DMS 273 (cell line): ENCODE measurements around the gene KRTAP9-4.
A peak's percentile ranks its signal among the peaks of the same experiment; 100 is the strongest.
"Not testable (repeated sequence)": the region's sequence is repeated elsewhere in the genome, so short reads cannot be mapped to it uniquely, and the experiment has no call there.

Source experiments
- DNase-seq: peaks from one replicate; lab custom pipeline; 2025; ENCODE audit not compliant: unreplicated experiment; lab: John Stamatoyannopoulos, UW

The KRTAP9-4 gene, protein sequence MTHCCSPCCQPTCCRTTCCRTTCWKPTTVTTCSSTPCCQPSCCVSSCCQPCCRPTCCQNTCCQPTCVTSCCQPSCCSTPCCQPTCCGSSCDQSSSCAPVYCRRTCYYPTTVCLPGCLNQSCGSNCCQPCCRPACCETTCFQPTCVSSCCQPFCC

DNA sequence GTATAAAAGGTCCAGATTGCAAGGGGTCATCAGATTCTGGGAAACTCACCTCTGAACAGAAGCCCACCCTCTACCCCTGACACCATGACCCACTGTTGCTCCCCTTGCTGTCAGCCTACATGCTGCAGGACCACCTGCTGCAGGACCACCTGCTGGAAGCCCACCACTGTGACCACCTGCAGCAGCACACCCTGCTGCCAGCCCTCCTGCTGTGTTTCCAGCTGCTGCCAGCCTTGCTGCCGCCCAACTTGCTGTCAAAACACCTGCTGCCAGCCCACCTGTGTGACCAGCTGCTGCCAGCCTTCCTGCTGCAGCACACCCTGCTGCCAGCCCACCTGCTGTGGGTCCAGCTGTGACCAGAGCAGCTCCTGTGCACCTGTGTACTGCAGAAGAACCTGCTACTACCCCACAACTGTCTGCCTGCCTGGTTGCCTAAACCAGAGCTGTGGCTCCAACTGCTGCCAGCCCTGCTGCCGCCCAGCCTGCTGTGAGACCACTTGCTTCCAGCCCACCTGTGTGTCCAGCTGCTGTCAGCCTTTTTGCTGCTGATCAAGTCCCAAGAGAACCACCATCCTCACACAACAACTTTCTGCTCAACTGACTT, at the start of gene KRTAP9-4:
TSS of gene KRTAP9-4 (plus strand) at position 51 of the 604 bp plus-strand sequence. CDS start at position 85, 34 bp downstream.
- DNase-seq: not testable (repeated sequence)

DNA sequence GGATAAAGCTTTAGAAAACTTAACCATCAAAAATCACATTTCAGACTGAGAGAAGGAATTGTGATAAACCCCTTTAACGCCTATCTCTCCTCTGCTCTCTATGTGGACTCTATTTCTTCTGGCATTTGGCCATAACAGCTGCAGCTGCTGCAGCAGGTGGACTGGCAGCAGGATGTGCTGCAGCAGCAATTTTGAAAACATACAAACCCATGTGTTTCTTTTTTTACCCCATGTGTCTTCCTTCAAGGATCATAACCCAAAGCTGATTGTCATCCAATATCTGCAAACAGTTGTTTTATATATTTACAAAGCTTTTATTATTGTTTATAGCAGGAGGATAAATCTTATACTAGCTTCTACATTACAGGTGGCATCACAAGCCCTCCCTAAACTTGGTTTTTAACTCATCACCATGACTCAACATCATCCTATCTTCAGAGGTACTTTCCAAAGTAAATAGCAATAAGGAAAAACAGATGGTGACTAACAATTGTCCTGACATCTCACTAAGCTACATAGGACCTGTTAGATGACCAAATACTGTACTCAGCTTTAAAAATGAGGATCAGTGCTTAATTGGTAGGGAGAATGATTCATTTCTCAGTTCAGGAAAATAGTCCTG, 37.5 kb upstream of the KRTAP9-4 start:
- DNase-seq: peak; percentile 12

DNA sequence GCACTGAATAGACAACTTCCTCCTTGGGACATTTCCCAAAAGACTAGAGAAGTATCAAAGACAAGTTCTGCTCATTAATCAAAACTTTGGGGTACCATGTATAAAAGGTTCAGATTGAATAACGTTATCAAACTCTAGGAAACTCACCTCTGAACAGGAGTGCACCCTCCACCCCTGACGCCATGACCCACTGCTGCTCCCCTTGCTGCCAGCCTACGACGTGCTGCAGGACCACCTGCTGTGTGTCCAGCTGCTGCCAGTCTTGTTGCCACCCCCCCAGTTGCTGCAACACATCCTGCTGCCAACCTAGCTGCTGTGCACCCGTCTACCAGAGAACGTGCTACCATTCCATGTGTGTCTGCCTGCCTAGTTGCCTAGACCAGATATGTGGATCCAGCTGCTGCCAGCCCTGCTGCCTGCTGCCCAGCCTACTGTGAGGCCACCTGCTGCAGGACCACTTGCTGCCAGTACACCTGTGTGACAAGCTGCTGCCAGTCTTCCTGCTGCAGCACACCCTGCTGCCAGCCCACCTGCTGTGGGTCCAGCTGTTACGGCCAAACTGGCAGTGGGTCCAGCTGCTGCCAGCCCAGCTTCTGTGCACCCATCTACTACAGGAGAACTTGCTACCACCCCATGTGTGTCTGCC, 36.8 kb upstream of the KRTAP9-4 start:
- peak; percentile 71 for DNase-seq

DNA sequence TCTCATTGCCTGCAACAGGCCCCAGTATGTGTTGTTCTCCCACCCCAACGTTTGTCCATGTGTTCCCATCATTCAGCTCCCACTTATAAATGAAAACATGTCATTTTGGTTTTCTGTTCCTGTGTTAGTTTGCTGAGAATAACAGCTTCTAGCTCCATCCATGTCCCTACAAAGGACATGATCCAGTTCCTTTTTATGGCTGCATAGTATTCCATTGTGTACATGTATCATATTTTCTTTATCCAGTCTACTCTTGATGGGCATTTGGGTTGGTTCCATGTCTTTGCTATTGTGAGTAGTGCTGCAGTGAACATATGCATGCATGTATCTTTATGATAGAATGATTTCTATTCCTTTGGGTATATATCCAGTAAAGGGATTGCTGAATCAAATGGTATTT, 33.8 kb upstream of the KRTAP9-4 start:
- no peak for DNase-seq

DNA sequence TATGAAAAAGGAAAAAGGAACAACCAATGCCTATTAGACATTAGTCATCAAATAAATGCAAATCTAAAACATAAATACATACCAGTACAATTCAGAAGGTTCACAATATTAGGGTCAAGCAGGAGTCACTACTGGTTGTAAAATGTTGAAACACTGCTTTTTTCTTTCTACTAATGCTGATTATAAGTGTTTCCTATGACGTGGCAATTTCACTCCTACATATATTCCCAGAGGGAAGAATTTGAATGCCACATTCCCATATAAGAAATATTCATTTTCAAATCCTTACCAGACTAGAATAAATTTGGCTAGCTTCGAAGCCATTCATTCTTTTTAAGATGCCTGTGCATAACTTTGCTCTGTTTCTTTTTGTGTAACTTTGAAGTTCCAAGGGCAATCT, 25.7 kb upstream of the KRTAP9-4 start:
- DNase-seq: no peak

DNA sequence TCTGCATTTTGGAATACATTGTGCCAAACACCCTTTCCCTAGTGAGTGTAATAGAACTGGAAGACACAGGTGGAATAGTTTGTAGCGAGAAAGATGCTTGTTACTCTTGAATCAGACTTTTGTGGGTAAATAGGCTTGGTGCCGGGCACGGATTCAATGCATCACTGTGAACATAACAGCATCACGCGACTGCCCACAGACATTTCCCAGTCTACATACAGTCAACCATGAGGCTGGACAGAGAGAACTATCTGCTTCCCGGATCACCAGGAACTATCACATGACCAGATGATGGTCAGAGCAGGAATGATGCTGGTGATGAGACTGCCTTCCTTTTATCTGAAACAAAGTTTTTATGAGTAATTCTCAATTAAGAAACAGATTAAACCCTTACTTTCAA, 23.4 kb upstream of the KRTAP9-4 start:
- no peak for DNase-seq

DNA sequence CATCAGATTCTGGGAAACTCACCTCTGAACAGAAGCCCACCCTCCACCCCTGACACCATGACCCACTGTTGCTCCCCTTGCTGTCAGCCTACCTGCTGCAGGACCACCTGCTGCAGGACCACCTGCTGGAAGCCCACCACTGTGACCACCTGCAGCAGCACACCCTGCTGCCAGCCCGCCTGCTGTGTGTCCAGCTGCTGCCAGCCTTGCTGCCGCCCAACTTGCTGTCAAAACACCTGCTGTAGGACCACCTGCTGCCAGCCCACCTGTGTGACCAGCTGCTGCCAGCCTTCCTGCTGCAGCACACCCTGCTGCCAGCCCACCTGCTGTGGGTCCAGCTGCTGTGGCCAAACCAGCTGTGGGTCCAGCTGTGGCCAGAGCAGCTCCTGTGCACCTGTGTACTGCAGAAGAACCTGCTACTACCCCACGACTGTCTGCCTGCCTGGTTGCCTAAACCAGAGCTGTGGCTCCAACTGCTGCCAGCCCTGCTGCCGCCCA, 22.8 kb upstream of the KRTAP9-4 start, which contains the start of gene KRTAP9-2:
TSS of gene KRTAP9-2 (plus strand) at position 51 of the 498 bp plus-strand sequence. CDS start at position 58, 7 bp downstream.
- DNase-seq: not testable (repeated sequence)

DNA sequence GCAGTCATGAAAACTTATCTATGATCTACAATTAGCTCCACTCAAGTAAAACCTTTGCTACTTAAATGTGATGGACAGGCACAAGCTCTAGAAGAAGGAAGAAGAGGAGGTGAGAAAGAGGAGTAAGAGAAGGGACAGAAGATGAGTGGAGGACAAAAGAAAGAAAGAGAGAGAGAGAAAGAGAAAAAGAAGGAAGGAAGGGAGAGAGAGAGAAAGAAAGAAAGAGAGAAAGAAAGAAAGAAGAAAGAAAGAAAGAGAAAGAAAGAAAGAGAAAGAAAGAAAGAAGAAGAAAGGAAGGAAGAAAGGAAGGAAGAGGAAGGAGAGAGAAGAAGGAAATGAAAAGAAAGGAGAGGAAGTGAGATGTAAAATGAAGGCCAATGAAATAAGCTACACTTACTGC, 19.4 kb upstream of the KRTAP9-4 start:
- DNase-seq: no peak

DNA sequence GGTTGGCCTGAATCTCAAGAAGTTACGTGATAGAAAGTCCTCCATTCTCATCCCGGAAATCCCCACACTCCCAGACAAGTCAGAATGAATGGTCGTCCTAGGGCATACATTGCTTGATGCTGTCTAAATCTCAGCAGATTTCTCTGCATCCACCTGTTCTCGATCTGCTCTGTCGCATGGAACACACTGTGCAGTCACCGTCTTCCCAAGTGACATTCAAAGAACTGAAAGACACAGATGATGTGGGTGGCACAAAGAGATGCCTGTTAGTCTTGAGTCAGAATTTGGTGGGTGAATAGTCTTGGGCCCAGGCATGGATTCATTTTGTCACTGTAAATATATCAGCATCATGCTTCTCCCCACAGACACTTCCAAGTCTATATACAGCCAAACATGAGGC, 17.8 kb upstream of the KRTAP9-4 start:
- no peak for DNase-seq

DNA sequence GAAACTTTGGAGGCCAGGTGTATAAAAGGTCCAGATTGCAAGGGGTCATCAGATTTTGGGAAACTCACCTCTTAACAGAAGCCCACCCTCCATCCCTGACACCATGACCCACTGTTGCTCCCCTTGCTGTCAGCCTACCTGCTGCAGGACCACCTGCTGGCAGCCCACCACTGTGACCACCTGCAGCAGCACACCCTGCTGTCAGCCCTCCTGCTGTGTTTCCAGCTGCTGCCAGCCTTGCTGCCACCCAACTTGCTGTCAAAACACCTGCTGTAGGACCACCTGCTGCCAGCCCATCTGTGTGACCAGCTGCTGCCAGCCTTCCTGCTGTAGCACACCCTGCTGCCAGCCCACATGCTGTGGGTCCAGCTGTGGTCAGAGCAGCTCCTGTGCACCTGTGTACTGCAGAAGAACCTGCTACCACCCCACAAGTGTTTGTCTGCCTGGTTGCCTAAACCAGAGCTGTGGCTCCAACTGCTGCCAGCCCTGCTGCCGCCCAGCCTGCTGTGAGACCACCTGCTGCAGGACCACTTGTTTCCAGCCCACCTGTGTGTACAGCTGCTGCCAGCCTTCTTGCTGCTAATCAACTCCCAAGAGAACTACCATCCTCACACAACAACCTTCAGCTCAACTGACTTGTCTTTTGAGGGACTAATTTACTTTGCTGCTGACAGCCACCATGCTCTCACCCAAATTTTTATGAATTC, 16.9 kb upstream of the KRTAP9-4 start, which contains the start of gene KRTAP9-3:
TSS of gene KRTAP9-3 (plus strand) at position 51 of the 707 bp plus-strand sequence. CDS start at position 104, 53 bp downstream.
- peak; percentile 15 for DNase-seq

DNA sequence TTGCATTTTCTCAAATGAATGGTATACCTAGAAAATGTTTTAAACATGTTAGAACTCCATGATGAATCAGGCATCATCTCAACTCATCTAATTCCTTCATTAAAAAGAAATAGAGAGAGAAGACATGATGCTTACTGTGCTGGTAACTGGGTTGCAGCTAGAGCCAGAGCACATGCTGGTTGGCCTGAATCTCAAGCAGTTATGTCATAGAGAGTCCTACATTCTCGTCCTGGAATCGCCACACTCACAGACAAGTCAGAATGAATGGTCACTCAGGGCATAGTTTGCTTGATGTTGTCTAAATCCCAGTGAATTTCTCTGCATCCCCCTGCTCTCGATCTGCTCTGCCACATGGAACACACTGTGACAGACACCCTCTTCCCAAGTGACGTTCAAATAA, 12.4 kb upstream of the KRTAP9-4 start:
- DNase-seq: not testable (repeated sequence)

DNA sequence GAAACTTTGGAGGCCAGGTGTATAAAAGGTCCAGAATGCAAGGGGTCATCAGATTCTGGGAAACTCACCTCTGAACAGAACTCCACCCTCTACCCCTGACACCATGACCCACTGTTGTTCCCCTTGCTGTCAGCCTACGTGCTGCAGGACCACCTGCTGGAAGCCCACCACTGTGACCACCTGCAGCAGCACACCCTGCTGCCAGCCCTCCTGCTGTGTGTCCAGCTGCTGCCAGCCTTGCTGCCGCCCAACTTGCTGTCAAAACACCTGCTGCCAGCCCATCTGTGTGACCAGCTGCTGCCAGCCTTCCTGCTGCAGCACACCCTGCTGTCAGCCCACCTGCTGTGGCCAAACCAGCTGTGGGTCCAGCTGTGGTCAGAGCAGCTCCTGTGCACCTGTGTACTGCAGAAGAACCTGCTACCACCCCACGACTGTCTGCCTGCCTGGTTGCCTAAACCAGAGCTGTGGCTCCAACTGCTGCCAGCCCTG, 11.5 kb upstream of the KRTAP9-4 start, which contains the start of gene KRTAP9-8:
TSS of gene KRTAP9-8 (plus strand) at position 51 of the 489 bp plus-strand sequence. CDS start at position 104, 53 bp downstream.
- not testable (repeated sequence) for DNase-seq

DNA sequence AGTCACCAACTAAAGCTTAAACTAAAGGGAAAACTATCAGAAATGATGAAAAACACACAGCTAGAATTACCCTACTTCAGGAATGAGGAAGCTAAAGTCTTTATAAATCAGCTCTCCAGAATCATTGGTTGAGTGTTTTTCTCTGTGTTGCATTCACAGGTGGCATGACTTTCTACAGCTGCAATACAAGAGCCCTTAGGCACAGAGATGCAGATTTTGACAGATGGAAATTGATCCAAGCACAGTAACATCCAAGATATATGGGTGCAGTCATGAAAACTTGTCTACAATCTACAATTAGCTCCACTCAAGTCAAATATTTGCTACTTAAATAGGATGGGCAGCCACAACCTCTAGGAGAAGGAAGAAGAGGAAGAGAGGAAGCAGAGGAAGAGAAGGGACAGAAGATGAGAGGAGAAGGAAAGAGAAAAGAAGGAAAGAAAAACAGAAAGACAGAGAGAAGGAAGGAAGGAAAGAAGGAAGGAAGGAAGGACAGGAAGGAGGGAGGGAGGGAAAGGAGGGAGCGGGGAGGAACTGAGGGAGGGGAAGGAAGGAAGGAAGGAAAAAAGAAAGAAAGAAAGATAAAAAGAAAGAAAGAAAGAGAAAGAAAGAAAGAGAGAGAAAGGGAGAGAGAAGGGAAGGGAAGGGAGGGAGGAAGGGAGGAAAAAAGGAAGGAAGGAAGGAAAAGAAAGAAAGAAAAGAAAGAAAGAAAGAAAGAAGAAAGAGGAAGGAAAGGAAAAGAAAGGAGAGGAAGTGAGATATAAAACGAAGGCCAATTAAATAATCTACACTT, 2.3 kb upstream of the KRTAP9-4 start:
- DNase-seq: not testable (repeated sequence)

DNA sequence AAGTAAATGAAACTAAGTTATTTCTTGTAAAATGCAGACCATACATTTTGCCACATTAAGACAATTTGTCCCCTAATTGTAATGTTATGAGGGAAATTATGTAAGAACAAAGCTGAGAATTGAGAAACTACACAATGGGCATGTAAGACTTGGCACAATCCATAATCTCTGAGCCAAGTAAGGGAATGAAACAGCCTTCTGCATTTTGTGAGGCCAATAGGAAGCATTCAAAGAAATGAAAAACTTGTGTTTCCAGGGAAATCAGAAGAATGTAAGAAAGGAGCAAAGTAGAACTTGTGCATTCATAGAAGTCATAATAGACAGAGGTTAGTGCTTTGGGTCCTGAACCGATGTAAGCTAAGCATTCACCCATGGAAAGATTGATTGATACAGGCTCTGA, 1.8 kb downstream of the KRTAP9-4 start:
- DNase-seq: no peak

DNA sequence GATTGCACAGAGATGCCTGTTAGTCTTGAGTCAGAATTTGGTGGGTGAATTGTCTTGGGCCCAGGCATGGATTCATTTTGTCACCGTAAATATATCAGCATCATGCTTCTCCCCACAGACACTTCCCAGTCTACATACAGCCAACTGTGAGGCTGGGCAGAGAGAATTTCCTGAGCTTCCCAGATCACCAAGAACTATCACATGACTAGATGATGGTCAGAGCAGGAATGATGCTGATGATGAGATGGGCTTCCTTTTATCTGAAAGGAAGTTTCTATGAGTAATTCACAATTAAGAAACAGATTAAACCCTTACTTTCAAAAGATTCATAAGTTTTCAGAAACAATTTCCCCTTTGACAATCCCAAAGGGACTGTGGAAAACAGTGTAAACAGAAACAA, 5.4 kb downstream of the KRTAP9-4 start:
- no peak for DNase-seq

DNA sequence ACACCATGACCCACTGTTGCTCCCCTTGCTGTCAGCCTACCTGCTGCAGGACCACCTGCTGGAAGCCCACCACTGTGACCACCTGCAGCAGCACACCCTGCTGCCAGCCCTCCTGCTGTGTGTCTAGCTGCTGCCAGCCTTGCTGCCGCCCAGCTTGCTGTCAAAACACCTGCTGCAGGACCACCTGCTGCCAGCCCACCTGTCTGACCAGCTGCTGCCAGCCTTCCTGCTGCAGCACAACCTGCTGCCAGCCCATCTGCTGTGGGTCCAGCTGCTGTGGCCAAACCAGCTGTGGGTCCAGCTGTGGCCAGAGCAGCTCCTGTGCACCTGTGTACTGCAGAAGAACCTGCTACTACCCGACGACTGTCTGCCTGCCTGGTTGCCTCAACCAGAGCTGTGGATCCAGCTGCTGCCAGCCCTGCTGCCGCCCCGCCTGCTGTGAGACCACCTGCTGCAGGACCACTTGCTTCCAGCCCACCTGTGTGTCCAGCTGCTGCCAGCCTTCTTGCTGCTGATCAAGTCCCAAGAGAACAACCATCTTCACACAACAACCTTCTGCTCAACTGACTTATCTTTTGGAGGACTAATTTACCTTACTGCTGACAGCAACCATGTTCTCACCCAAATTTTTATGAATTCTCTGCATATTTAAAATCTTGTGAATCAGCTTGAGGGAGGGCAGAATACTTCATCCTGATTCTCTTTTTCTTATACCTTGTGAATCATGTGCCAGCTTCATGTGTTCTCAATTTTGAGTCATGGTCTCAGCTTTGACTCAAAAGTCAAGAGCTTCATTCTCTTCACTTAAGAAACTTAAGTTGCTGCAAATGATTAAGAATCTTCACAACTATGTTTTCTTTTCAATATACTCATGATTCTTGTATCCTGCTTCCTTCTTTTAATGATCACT, 6.1 kb downstream of the KRTAP9-4 start, which contains the start of gene KRTAP9-9:
TSS of gene KRTAP9-9 (plus strand) at position 4 of the 910 bp plus-strand sequence.
- DNase-seq: not testable (repeated sequence)

DNA sequence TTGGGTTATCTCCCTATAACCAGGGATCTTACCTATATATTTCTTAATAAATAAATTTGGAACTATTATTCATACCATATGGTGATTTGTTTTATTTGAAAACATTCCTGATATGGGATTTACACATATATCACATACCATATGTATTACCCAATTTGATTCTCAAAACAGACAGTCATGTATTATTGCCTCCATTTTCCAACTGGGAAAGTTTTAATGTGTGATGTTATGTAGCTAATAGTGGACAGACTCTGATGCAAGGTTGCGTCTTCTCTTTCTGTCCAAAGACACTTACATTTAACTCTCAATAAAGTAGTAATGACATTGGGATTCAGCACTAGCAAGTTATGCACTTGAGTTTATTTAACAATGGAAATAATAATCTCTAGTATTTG, 6.8 kb downstream of the KRTAP9-4 start:
- DNase-seq: no peak

DNA sequence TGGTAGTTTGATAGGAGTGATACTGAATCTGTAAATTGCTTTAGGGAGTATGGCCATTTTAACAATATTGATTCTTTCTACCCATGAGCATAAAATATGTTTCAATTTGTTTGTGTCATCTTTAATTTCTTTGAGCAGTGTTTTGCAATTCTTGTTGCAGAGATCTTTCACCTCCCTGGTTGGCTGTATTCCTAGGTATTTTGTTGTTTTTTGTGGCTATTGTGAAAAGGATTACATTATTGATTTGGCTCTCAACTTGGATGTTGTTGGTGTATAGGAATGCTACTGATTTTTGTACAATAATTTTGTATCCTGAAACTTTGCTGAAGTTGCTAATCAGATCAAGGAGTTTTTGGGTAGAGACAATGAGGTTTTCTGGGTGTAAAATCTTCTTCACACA, 8.9 kb downstream of the KRTAP9-4 start:
- DNase-seq: no peak

DNA sequence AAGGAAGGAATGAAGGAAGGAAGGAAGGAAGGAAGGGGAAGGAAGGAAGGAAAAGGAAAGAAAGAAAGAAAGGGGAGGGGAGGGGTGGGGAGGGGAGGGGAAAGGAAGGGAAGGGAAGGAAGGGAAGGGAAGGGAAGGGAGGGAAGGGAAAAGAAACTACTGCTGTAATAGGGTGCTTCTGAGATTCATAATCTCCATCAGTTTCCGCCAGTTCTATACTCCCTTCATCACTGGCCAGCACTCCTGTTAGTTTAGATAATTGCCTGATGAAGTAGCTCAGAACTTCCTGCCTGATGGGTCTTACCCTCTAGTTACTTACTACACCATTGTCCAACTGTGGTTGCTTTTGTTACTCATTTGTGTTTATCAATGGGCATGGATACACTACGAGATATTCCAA, 13.7 kb downstream of the KRTAP9-4 start:
- no peak for DNase-seq
